ENCODE results near the gene CRTAC1.

Gene CRTAC1

DNA sequence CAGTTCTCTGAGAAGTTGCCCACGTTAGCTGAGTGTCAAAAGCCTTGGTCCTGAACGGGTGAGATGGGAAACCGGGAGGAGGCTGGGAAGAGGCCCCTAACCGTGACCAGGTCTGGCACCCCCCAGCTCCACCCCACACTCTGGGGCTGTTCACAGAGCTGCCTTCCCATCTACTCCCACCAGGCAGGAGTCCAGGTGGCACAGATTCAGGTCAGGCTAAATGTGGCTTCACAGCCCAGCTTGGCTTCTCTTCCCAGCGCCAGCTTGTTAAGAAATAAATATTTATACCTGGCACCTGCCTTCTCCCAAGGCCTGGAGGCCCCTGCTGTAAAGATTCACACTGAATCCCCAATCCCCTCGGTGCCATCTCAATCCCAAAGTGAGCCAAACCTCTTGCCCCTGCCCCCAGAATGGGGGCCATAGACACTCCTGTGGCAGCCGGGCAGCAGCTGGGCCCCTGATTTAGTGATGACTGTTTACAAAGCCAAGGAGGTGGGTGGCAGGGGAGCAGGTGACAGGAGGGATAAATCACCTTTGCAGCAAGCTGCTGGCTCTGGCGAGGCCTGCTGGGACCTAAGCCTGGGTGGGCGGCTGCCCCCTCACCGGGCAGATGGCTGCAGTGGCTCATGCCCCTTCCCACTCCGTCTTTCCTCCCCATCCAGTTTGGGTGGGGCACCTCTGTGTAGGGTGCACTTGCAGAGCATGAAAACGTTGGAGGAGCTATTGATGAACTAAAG is 108.2 kb downstream of the CRTAC1 start:
- TF ChIP-seq CTCF (conservative IDR thresholded peaks at IDR 0.05) (no peak), ZFX (IDR thresholded peaks at IDR 0.05) (no peak)

DNA sequence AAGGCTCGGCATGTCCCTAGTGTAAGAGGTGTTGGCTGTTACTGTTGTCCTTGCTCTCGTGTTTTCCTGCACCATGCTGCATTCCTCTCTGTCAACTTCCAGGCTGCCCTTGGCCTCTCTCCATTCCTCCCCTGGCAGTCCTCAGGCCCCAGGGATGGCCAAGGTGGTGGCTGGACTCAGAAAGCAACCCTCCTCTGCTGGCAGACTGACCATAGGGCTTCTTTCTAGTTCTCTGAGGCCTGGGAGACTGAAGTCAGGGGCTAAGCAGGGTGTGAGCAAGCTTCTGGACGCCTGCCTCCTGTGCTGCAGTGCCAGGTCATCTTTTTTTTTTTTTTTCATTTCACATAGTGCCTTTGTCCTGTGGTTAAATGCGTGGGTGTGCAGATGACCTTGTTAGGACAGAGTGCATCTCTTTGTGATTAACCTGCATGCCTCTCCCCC is 108.8 kb downstream of the CRTAC1 start:
- no peak overlapping the region for H3K27ac ChIP-seq
- no peak for TF ChIP-seq CTCF (conservative IDR thresholded peaks at IDR 0.05)
- no peak for TF ChIP-seq ZFX (IDR thresholded peaks at IDR 0.05)

More for the DNA sequence above, 108.2 kb downstream of the CRTAC1 start:
- no peak overlapping the region for H3K27ac ChIP-seq

DNA sequence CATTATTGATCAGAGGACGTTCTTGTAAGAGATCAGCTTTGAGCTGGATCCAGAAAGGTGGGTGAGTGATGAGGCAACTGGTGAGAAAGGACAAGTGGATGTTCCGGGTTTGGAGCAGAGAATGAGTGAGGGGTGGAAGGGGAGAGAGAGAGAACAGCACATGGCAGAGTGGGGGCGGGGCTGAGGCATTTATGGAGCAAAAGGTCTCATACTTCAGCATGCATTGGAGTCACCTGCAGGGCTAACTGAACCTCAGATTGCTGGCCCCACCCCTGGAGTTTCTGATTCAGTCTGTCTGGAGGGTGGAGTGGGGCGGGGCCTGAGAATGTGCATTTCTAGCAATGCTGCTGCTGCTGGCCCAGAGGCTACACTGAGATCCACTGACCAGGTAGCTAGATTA is 109.6 kb downstream of the CRTAC1 start:
- TF ChIP-seq CTCF (conservative IDR thresholded peaks at IDR 0.05), result no peak
- no peak for TF ChIP-seq ZFX (IDR thresholded peaks at IDR 0.05)
- H3K27ac ChIP-seq, result no peak overlapping the region

- TF ChIP-seq CTCF (conservative IDR thresholded peaks at IDR 0.05) (no peak), ZFX (IDR thresholded peaks at IDR 0.05) (no peak)
- H3K27ac ChIP-seq, result no peak overlapping the region
Measured at GRCh38 chr10:97919012-97919411, 111.4 kb downstream of the CRTAC1 start.

- TF ChIP-seq CTCF (conservative IDR thresholded peaks at IDR 0.05) (no peak), ZFX (IDR thresholded peaks at IDR 0.05) (no peak)
- H3K27ac ChIP-seq, result peak overlapping the region; percentile 31
Measured at GRCh38 chr10:97916586-97916985, 113.8 kb downstream of the CRTAC1 start.

GRCh38 chr10:97915346-97916131 is 114.9 kb downstream of the CRTAC1 start:
- TF ChIP-seq ZFX (IDR thresholded peaks at IDR 0.05), result no peak
- no peak for TF ChIP-seq CTCF (conservative IDR thresholded peaks at IDR 0.05)
- peak overlapping the region; percentile 31; the same call in 1 of the 2 replicates for H3K27ac ChIP-seq

DNA sequence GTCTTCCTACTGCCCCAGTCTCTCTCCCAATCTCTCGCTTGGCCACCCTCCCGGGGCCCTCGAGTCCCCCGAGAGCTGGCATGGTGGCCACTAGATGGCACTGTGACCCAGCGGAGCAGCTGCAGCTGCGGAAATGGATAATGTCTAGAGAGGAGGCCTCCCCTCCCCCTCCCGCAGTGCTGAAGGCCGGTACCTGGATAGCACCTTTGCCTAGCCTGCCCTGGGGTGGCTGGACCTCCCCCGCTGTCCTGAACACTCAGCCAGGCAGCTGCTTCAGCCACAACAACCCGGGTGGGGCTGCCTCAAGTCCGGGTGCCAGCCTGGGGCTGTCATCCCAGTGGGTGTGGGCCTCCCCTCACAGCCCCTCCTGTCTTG is 115.6 kb downstream of the CRTAC1 start:
- H3K27ac ChIP-seq, result peak overlapping the region; percentile 12; the same call in 1 of the 2 replicates
- TF ChIP-seq CTCF (conservative IDR thresholded peaks at IDR 0.05) (peak; percentile 97), ZFX (IDR thresholded peaks at IDR 0.05) (no peak)
